H1 (cell line): ENCODE data around the gene PMFBP1. TPM values are rescaled to one million over a fixed set of nuclear protein-coding genes. Genes with fewer than 3 reads are reported as not detected.

Experiments
- CTCF ChIA-PET: fragments of 300-600 bp; sonication (Branson Sonifier 250); formaldehyde crosslinking; loops from one replicate; lab custom pipeline; 2021; ENCODE audit not compliant: partially characterized antibody; lab: Charles Lee
- POLR2A ChIA-PET: fragments of 300-600 bp; sonication (Branson Sonifier 250); formaldehyde crosslinking; loops from one replicate; lab custom pipeline; 2021; ENCODE audit warnings: inconsistent platforms; ENCODE audit not compliant: partially characterized antibody; lab: Charles Lee
- DNase-seq, 2 experiments: peaks; one replicate each; pipeline versions ENCODE4 v3.0.0 to v3.0.0-alpha.2; 2010 to 2022; ENCODE audit warnings: low spot score in 2 of 2, low read depth in 1 of 2, mixed read lengths in 1 of 2
- FAIRE-seq: peaks from 2 replicates; lab custom pipeline; 2011; peaks lifted over from hg19 to GRCh38; lab: Jason Lieb, UNC
- H2AFZ ChIP-seq: 2 replicates; pipeline ENCODE4 v1.8.1; 2012; ENCODE audit warnings: low read length, inconsistent platforms
- H2AK5ac ChIP-seq: 2 replicates; pipeline ENCODE4 v1.6.1; 2013; ENCODE audit warnings: low read depth, low read length
- H2BK120ac ChIP-seq: replicated peaks from 2 replicates; pipeline ENCODE3; 2013; ENCODE audit warnings: low read depth, low read length, inconsistent platforms
- H2BK12ac ChIP-seq: 2 replicates; pipeline ENCODE4 v1.6.1; 2013; ENCODE audit warnings: low read depth, low read length
- H2BK15ac ChIP-seq: 2 replicates; pipeline ENCODE4 v1.6.1; 2013; ENCODE audit warnings: low read length
- H2BK20ac ChIP-seq: 2 replicates; pipeline ENCODE4 v1.6.1; 2013; ENCODE audit warnings: low read length
- H2BK5ac ChIP-seq: 2 replicates; pipeline ENCODE4 v1.6.1; 2013; ENCODE audit warnings: low read depth, low read length
- H3K14ac ChIP-seq: 2 replicates; pipeline ENCODE4 v1.6.1; 2013; ENCODE audit warnings: inconsistent platforms; ENCODE audit not compliant: insufficient read length
- H3K18ac ChIP-seq: 2 replicates; pipeline ENCODE4 v1.6.1; 2013; ENCODE audit warnings: low read length; ENCODE audit errors: extremely low read depth
- H3K23ac ChIP-seq: 2 replicates; pipeline ENCODE4 v1.6.1; 2013; ENCODE audit warnings: inconsistent platforms; ENCODE audit not compliant: insufficient read length
- H3K23me2 ChIP-seq: 2 replicates; pipeline ENCODE4 v1.6.1; 2013; ENCODE audit warnings: low read depth, low read length
- H3K27ac ChIP-seq: 2 replicates; pipeline ENCODE4 v1.6.1; 2011; ENCODE audit warnings: low read depth, low read length, inconsistent platforms
- H3K27me3 ChIP-seq, 4 experiments: replicated peaks in 1 of 4; 1 replicate in 1 of 4; 2 replicates in 3 of 4; pipeline versions ENCODE4 v1.6.1 to v1.8.1; 2011 to 2013; ENCODE audit warnings: low read length in 3 of 4, mild to moderate bottlenecking in 3 of 4, inconsistent platforms in 2 of 4, mixed read lengths in 2 of 4, moderate library complexity in 1 of 4; ENCODE audit not compliant: control insufficient read depth in 3 of 4, insufficient read depth in 3 of 4; ENCODE audit errors: extremely low read depth in 1 of 4
- H3K36me3 ChIP-seq, 4 experiments: 2 replicates each; pipeline versions ENCODE4 v1.6.1 to v1.8.1; 2011 to 2013; ENCODE audit warnings: mild to moderate bottlenecking in 4 of 4, low read length in 3 of 4, moderate library complexity in 2 of 4, control low read depth in 1 of 4, inconsistent platforms in 1 of 4; ENCODE audit not compliant: insufficient read depth in 4 of 4, control insufficient read depth in 2 of 4
- H3K4ac ChIP-seq: replicated peaks from 2 replicates; pipeline ENCODE3; 2013; ENCODE audit warnings: low read length, low read depth, mixed read lengths, inconsistent platforms; ENCODE audit not compliant: insufficient read length
- H3K4me1 ChIP-seq, 4 experiments: replicated peaks in 1 of 4; 1 replicate in 1 of 4; 2 replicates in 3 of 4; pipeline versions ENCODE4 v1.6.1 to v1.8.1; 2011 to 2013; ENCODE audit warnings: low read length in 3 of 4, inconsistent platforms in 2 of 4, mixed read lengths in 1 of 4; ENCODE audit not compliant: insufficient read depth in 4 of 4, control insufficient read depth in 3 of 4
- H3K4me2 ChIP-seq, 2 experiments: 2 replicates each; pipeline versions ENCODE4 v1.6.1 to v1.8.1; 2011 to 2013; ENCODE audit warnings: low read depth in 2 of 2, low read length in 2 of 2, control low read depth in 1 of 2, inconsistent platforms in 1 of 2, mild to moderate bottlenecking in 1 of 2; ENCODE audit not compliant: insufficient read depth in 1 of 2
- H3K4me3 ChIP-seq, 4 experiments: fragments of 200-600, 300-600 bp in 1 of 4; sonication (generic), shearing (Covaris generic), sonication (Bioruptor Twin) in 1 of 4; 2 replicates each; pipeline versions ENCODE4 v1.5.1 to v1.8.1; 2011 to 2016; ENCODE audit warnings: low read length in 4 of 4, low read depth in 3 of 4, control low read depth in 2 of 4, inconsistent platforms in 2 of 4, mild to moderate bottlenecking in 2 of 4, mixed read lengths in 1 of 4, moderate library complexity in 1 of 4; ENCODE audit not compliant: insufficient read depth in 2 of 4; ENCODE audit errors: extremely low read depth in 1 of 4
- H3K56ac ChIP-seq: replicated peaks from 2 replicates; pipeline ENCODE3; 2013; ENCODE audit warnings: low read depth, mild to moderate bottlenecking, mixed read lengths, low read length, inconsistent platforms; ENCODE audit not compliant: insufficient read length
- H3K79me1 ChIP-seq: 2 replicates; pipeline ENCODE4 v1.6.1; 2013; ENCODE audit warnings: low read depth, low read length, control low read depth
- H3K79me2 ChIP-seq, 2 experiments: 2 replicates each; pipeline versions ENCODE4 v1.6.1 to v1.8.1; 2012 to 2013; ENCODE audit warnings: low read length in 2 of 2, mild to moderate bottlenecking in 2 of 2, inconsistent platforms in 1 of 2; ENCODE audit not compliant: insufficient read depth in 2 of 2, control insufficient read depth in 1 of 2
- H3K9ac ChIP-seq, 4 experiments: replicated peaks in 1 of 4; 1 replicate in 1 of 4; 2 replicates in 3 of 4; pipeline versions ENCODE4 v1.6.1 to v1.8.1; 2011 to 2013; ENCODE audit warnings: low read depth in 3 of 4, low read length in 3 of 4, control low read depth in 2 of 4, mild to moderate bottlenecking in 2 of 4, moderate library complexity in 2 of 4, inconsistent platforms in 1 of 4; ENCODE audit errors: extremely low read depth in 1 of 4
- H3K9me3 ChIP-seq, 2 experiments: 2 replicates each; pipeline versions ENCODE4 v1.6.1 to v1.8.1; 2012 to 2013; ENCODE audit warnings: mild to moderate bottlenecking in 2 of 2, moderate library complexity in 2 of 2, control low read depth in 1 of 2, inconsistent platforms in 1 of 2, low read depth in 1 of 2, low read length in 1 of 2, mixed read lengths in 1 of 2; ENCODE audit not compliant: insufficient read depth in 2 of 2
- H4K20me1 ChIP-seq, 2 experiments: replicated peaks in 1 of 2; 2 replicates each; pipeline versions ENCODE3 to v1.8.1; 2011 to 2013; ENCODE audit warnings: inconsistent platforms in 2 of 2, low read length in 2 of 2, mild to moderate bottlenecking in 1 of 2; ENCODE audit not compliant: insufficient read depth in 2 of 2, control insufficient read depth in 1 of 2
- H4K5ac ChIP-seq: 2 replicates; pipeline ENCODE4 v1.6.1; 2013; ENCODE audit warnings: low read length, low read depth, mixed read lengths, inconsistent platforms; ENCODE audit not compliant: insufficient read length
- H4K8ac ChIP-seq: 2 replicates; pipeline ENCODE4 v1.8.0; 2013; ENCODE audit warnings: mild to moderate bottlenecking, moderate library complexity, low read length, inconsistent platforms; ENCODE audit not compliant: insufficient read depth; ENCODE audit errors: extremely low read depth
- H4K91ac ChIP-seq: replicated peaks from 2 replicates; pipeline ENCODE3; 2013; ENCODE audit warnings: low read length, mixed read lengths, inconsistent platforms; ENCODE audit not compliant: insufficient read length
- BRCA1 ChIP-seq: IDR thresholded peaks from 2 replicates; pipeline ENCODE4 v1.6.1; 2012; ENCODE audit warnings: low read depth, low read length, improper control_type of control experiment
- CBX5 ChIP-seq: fragments of 300-800, 300-1000 bp; sonication (generic); IDR thresholded peaks from 2 replicates; pipeline ENCODE4 v1.7.1; 2016; ENCODE audit warnings: antibody characterized with exemption, low read length, low read depth
- CEBPB ChIP-seq: IDR thresholded peaks from 2 replicates; pipeline ENCODE4 v1.6.1; 2012; ENCODE audit warnings: low read depth, low read length
- CHD1 ChIP-seq: IDR thresholded peaks from 2 replicates; pipeline ENCODE4 v1.6.1; 2012; ENCODE audit warnings: low read depth, low read length, improper control_type of control experiment
- CTBP2 ChIP-seq: IDR thresholded peaks from 2 replicates; pipeline ENCODE4 v1.7.0; 2011; ENCODE audit warnings: borderline replicate concordance, mild to moderate bottlenecking, moderate library complexity, mixed read lengths, low read length; ENCODE audit not compliant: insufficient read depth, insufficient read length
- FOSL1 ChIP-seq: IDR thresholded peaks from 2 replicates; pipeline ENCODE4 v1.6.1; 2011; ENCODE audit warnings: mild to moderate bottlenecking, low read depth, low read length, moderate library complexity; ENCODE audit not compliant: insufficient read depth
- GTF2F1 ChIP-seq: IDR thresholded peaks from 2 replicates; pipeline ENCODE4 v1.6.1; 2012; ENCODE audit warnings: low read depth, low read length, improper control_type of control experiment, borderline replicate concordance
- KDM1A ChIP-seq: fragments of 200-600, 300-600 bp; sonication (generic); IDR thresholded peaks from 2 replicates; pipeline ENCODE4 v1.7.1; 2016; ENCODE audit warnings: mild to moderate bottlenecking, low read length, borderline replicate concordance
- POLR2AphosphoS5 ChIP-seq: IDR thresholded peaks from 2 replicates; pipeline ENCODE4 v1.6.1; 2011; ENCODE audit warnings: low read depth, low read length
- RFX5 ChIP-seq: IDR thresholded peaks from 2 replicates; pipeline ENCODE4 v1.6.1; 2011; ENCODE audit warnings: low read depth, low read length, improper control_type of control experiment, borderline replicate concordance
- SIRT6 ChIP-seq: IDR thresholded peaks from one replicate; pipeline ENCODE4 v1.7.1; 2012; ENCODE audit warnings: low read length, inconsistent platforms
- SUZ12 ChIP-seq: fragments of 200-600 bp; sonication (generic); IDR thresholded peaks from 2 replicates; pipeline ENCODE4 v1.6.1; 2012; ENCODE audit warnings: mild to moderate bottlenecking, inconsistent platforms, low read length, moderate library complexity, mixed read lengths
- WGBS, 2 experiments: shearing (Covaris generic) in 1 of 2; methylation state at CpG; one replicate each; pipeline versions ENCODE4 v1.1.6 to v1.1.7; 2013 to 2015; ENCODE audit warnings: low lambda C conversion rate in 2 of 2, mixed read lengths in 2 of 2, inconsistent platforms in 1 of 2, low coverage in 1 of 2, missing lambda C conversion rate in 1 of 2; ENCODE audit not compliant: insufficient replicate concordance in 2 of 2, insufficient coverage in 1 of 2, insufficient read length in 1 of 2; ENCODE audit errors: extremely low coverage in 1 of 2, missing lambda C conversion rate in 1 of 2; 5-methylcytosine and 5-hydroxymethylcytosine counted together
- polyA plus RNA-seq, 7 experiments: library from polyadenylated mRNA; depleted of rRNA in 3 of 7; stranded (reverse) in 5 of 7; unstranded in 2 of 7; fragments of >200 nt in 5 of 7; fragments of 200-250 nt in 2 of 7; gene quantifications; 1 replicate in 5 of 7; 2 replicates in 1 of 7; 4 replicates in 1 of 7; pipeline versions ENCODE4 v1.2.1 to v1.2.3, GENCODE V29; 2011 to 2013; ENCODE audit warnings: missing spikeins in 2 of 7, mixed read lengths in 2 of 7
- total RNA-seq: library from RNA; stranded (reverse); fragmentation: NEBNext Ultra II Directional; extraction: Animal tissue kit (Norgen Biotek cat#: 25700); gene quantifications from 2 replicates; pipeline ENCODE4 v1.2.1, GENCODE V29; 2021

PMFBP1 gene
- total and polyA plus RNA-seq, 2 of the 8 experiments (the other 6 are each of a cell fraction or from before 2014, with no cell fraction given), result 0.32 to 1.6 TPM

DNA sequence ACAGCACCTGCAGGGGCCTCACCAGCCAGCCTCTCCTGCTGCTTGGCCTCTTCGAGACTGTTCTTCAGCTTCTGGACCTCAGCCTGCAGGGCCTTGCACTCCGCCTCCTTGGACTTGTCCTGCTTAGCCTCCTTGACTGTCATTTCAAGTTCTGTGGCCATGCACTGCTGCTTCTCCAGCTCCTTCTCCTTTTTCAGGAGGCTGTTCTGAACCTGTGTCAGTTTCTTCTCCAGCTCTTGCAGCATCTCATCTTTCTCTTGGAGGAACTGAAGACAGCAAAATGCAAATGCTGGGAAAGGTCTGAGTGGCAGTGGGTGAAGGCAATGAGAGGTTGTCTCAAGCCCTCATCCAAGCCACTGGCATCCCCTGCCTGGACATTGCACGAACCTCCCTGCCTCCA lies 39.2 kb downstream of the PMFBP1 start:
- Histone ChIP-seq H3K14ac (no peak overlapping the region), H3K4me3 (no peak overlapping the region), H2BK15ac (no peak overlapping the region), H3K9ac (no peak overlapping the region), H3K4ac (no peak overlapping the region), H3K27me3 (no peaks in the 10 kb centered on the region), H3K79me2 (no peaks in the 10 kb centered on the region), H2BK20ac (no peak overlapping the region), H2AFZ (no peak overlapping the region), H2AK5ac (no peak overlapping the region; the same call in 1 of the 2 replicates), H3K79me1 (no peaks in the 10 kb centered on the region), H2BK12ac (0 out of 2 replicates have a peak overlapping the region, but pooled peaks have one; percentile 17), H3K23me2 (no peaks in the 10 kb centered on the region), H3K4me1 (peaks cover 0 to 5% (median 0%) of the 10 kb centered on the region in 4 experiments; a peak in 2 of 7 replicates), H3K36me3 (no peaks in the 10 kb centered on the region), H3K23ac (no peak overlapping the region), H4K20me1 (no peaks in the 10 kb centered on the region), H2BK120ac (no peak overlapping the region), H3K4me2 (no peak overlapping the region), H3K9me3 (no peaks in the 10 kb centered on the region), H4K91ac (no peak overlapping the region), H3K18ac (no peak overlapping the region), H4K5ac (no peak overlapping the region), H3K56ac (no peak overlapping the region), H2BK5ac (no peak overlapping the region), H4K8ac (no peak overlapping the region), H3K27ac (no peak overlapping the region)
- TF ChIP-seq SUZ12 (no peak), BRCA1 (no peak), KDM1A (no peak), CTBP2 (no peak), SIRT6 (no peak), POLR2AphosphoS5 (no peak), CBX5 (no peak), CEBPB (no peak), FOSL1 (no peak), GTF2F1 (no peak), RFX5 (no peak), CHD1 (no peak)
- CTCF ChIA-PET, result no interaction called here
- DNase-seq (no peak), FAIRE-seq (no peak)
- 87% methylated on average over 3 of the region's 3 CpGs; no CpG with 5 or more reads in 1 of the 2 experiments for WGBS, 2 experiments
- POLR2A ChIA-PET, result no interaction called here
